ENCODE measurements around the gene EFL1.
"Not testable (repeated sequence)": the region's sequence is repeated elsewhere in the genome, so short reads cannot be mapped to it uniquely, and the experiment has no call there.

The EFL1 gene

DNA sequence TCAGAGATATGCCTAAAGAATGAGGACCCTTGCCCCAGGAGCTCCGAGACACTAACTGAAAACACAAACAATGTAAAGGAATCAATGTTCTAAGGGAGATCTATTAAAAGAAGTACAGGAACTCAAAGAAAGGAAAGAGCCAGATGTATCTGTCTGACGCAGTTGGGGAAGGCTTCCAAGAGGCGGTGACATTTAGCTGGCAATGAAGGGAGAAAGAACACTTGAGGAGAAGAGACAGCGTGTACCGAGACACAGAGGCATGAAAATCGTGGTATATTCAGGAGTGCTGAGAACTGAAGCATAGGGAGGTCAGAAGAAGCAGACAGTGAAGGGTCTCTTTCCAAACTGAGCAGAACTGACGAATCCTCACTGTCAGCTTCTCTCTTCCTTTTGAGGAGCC, 66.7 kb downstream of the EFL1 start:
- DNase-seq: not testable (repeated sequence)

DNA sequence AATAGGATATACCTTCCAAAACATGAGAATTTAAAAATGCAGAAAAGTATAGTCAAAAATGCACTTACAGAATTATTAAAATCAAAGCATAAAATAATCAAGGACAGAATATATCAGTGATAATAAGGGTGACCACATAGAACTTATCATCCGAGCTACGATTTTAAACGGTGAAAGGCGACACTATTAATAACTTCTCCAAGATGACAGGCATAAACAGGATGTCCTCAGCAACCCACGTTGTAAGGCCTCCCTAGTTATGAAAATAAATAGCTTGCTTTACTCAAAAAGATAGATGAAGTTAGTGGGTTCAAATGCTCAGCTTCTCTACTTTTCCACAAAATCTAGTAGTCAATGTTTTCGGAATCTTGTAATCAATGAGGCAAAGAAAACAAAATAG, 68.0 kb downstream of the EFL1 start:
- not testable (repeated sequence) for DNase-seq

DNA sequence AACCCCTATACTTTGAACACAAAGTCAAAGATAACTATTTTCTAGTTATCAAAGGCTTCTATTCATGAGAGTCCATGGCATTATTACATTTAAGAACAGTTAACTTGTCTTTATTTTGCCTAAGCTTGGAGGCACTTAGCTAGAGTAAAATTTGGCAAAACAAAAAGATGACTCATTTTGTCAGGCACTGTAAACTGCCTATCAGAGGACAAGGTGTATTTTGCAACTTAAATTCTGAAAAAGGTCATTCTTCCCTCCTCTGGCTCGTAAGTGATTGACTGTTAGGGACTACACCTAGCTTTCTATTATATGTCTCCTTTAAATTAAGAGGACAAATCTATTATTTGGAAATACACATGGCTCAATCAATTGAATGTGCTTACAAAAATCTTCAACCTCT, 69.1 kb downstream of the EFL1 start:
- not testable (repeated sequence) for DNase-seq

DNA sequence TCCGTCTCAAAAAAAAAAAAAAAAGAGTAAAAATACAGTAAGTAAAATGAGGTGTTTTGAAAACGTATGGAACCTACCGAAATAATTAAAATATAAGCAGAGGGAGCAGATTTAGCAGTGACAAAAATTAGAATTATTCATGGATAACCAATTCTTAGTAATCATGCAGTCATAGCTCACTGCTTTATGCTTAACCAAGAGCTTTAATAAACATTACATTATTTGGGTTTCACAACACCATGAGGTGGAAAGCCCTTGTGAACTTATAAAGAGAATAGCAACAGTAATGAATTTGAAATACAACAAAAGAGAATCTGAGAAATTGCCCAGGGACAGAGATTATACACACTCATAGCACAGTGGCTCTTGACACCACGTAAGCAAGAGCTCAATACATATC, 70.1 kb downstream of the EFL1 start:
- not testable (repeated sequence) for DNase-seq

DNA sequence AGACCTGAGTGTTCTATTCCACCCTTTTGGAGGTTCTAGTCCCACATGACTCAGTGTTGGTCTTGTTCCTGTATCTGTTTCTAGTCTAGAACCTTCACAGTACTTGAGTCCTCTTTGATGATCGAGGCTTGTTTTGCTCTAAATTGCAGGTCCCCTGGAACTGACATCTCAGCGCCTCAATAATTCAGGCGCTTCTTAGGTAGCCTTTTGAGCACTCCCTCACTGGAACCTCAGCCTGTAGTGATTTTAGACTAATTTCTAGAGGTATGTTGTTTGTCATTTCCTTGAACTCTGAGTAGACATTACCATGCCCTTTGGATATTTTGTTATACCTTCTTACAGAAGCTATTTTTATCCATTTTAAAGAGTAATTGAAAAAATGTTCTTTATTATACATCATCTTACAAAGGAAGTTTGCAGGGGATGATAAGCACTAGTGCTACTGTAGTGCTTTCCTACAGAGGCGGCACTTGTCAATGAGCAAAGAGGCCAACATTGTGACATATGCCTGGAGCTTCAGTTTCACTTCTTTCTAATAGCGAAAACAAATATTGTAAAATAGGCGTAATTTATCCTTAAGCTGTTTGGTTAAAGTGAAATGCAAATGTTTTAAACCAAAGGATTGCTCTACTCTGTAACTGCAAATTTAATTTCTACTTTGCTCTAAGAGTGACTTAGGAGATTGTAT, 75.7 kb downstream of the EFL1 start:
- no peak for DNase-seq

DNA sequence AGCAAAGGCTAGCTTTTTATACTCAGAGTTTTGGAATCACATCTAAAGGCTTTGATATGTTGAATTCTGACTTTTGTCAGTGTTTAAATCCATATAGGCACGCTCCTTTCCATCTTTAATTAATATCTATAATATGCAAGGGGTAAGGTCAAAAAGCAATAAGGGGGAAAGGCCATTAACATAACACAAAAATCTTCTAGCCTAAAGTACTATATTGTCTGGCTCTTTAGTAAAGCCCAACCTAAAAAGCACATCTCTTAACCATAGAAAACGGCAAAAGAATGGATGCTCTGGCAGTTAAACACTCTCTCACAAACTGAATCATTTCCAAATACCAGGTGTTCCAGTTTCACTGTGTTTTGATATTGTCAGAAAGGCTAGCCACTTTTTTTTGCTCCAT, 76.4 kb downstream of the EFL1 start:
- no peak for DNase-seq

DNA sequence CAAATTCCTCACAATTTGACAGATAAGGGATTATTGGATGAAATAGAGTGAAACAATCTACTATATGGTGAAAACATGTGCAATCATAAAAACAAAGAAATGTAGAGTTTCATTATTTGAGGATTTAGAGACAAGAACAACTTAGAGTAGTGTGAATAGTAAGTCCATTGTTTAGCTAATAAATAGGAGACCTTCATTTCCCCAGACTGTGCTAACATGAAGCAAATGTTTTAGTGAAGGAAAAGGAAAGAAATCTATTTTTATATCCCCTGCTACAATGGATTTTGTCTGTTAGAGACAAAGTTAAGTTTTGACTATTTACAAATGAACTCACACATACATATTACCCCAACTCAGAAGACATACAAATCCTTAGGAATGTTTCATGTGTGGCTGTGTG, 77.8 kb downstream of the EFL1 start:
- no peak for DNase-seq

DNA sequence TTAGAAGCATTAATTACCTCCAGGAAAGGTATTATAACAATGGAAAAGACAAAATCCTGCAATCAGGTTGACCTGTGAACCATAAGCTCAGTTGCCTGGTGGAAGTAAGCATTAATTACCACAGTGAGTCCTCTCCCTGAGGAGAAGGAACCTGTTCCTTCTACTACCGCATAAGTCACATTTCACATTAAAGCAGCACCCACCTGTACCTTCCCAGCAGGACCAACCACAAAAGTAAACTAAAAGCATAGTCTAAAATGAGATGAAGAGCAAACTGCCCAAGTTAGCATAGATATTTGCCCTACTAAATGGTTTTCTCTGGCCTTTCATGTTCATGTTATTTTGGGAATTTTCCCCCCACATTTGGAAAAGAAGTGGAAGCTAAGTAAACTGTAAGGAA, 78.2 kb downstream of the EFL1 start:
- DNase-seq: no peak

DNA sequence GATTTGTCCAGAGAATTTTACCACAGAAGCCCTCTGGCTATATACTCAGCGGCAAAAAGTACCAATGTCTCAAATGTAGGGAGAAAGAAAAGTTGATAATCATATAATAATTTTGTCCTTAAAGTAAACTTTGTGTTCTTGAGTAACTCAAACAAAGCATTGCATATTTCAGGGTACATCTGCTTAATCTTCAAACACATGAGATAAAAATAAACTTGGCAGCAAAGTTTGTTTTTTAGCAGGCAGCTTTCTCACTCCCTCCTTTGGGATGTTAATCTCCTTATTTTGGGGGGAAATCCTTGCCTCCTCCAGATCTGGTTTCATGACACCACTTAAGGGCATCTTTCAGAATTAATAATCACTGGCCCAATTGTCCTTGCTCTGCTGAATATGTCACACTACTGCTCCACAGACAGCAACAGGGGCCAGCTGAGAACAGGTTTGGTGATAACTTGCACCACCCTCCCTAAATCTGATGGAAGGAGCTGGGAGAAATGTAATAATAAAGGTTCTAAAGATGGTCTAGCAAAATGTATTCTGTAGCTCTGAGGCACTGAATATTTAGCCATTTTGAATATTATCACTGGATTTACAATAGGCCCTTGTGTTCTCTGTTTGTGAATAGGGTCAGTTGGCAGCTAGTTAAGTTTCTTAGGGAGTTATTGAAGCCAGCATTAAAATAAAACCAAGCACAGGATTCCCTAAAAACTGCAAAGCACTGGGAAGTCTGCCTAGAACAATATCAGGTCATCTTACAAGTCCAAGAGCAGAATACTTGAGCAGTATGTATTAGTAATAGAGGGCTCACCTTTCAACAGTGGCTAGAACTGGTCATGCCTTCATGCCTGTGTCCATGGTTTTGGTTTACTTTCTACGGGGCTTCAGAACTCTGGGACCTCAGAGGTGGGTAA, 79.2 kb downstream of the EFL1 start:
- DNase-seq: no peak

DNA sequence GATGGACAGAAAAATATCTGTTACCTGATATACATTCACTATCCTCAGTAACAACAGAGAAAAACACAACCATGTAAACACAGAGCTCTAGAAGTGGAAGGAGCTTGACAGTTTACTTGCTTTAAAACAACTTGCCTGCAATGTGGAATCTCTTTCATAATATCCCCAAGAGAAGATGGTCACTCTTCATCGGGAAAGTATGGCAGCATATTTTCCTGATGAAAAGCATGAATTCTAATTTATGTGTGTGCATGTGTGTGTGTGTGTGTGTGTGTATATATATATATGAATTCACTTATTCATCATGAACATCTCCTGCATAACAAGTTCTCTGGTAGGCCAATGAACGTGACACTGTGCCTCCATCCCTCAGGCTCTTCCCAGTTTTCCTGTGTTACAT, 81.2 kb downstream of the EFL1 start:
- no peak for DNase-seq

DNA sequence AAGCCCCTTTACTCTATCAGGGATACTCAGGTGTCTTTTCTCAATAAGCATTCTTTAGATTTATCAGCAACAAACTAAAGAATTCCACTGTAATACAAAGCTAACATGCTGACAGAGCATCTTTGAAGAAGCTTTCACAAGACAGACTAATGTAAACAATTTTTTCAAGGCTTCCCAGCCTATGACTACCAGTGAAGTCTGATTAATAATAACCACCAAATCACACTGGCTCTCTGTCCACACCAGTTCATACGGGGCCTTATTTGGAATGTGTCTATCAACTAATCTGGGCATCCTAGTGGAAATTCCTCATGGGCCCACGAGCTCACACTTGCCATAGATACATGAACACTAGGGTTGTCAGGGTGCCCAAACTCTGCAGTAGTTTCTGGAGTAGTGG, 84.5 kb downstream of the EFL1 start:
- peak; percentile 65 for DNase-seq

DNA sequence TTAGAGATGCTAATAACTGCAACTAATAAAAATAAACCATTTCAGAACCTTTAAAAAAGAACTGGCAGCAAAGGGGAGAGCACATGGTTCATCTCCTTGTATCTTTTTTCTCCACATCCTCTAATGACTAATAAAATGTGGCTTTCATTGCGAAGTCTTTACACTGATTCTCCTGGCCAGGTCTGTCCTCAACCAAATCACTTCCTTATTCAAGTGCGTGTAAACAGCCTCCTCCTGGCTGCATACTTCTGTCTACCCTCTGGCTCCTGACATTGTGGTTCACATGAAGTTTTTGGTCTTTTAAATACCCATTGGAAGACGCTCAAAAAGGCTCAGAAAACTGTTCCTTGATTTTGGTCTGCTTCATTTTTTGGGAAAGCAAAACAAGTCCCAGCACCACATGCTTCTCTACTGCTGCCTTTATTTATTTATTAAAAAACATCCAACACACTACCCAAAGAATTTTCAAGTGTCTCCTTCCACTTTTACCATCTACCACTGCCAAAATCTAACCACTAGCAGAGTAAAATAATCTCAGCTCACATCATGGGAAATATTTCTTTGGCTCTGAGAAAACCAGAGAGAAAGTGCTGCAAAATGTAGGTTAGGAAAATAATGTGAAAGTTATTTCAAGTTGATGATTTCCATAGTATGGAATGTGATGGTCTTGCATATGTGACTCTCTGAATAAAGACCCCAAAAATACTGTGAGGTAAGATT, 85.1 kb downstream of the EFL1 start:
- DNase-seq: peak; percentile 48

DNA sequence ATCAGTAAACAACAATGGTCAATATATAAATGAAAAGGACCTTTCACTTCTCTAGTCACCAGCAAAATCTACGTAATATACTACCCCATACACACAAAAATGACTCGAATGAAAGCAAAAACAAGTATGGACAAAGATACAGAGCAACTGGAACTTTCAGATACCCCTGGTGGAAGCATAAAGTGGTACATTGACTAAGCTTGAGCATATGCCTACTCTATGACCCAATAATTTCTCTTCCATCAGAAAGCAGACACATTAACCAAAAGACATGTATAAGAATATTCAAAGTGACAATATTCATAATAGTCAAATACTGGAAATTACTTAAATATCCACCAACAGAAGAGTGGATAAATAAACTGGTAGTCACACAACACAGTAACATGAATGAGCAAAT, 86.0 kb downstream of the EFL1 start:
- no peak for DNase-seq

DNA sequence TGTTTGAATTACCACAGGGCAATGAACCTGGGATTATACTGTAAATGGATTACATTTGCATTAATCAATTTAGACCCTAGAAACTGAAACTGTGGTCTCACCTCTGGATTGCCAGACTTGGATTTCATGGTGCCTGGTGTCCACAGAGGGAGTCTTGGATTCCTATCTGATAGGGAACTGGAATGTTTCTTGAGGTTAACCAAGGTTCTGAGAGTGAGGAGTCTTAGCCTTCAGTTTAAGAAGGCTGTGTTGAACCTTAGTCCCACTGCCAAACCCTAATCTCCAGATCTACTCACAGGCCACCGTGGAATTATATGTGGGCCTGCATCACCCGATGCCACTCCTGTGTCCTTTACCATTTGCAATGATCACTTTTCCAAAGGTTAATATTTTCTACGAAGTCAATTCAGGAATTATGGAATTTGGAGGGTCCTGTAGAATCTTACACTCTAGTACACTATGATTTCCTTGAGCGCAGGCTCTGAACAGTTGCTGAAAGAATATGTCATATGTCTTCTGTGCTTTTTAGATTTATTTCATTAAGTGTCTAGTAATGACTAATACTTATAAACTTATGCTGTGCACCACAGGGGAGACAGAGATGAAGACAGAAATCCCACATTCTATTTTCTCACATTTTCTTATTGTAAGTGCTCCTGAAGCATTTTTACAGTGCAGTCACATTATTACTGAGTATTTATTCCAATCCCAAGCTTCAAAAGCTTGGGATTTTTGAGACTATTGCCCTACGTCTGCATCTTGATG, 87.9 kb downstream of the EFL1 start:
- peak; percentile 43 for DNase-seq

DNA sequence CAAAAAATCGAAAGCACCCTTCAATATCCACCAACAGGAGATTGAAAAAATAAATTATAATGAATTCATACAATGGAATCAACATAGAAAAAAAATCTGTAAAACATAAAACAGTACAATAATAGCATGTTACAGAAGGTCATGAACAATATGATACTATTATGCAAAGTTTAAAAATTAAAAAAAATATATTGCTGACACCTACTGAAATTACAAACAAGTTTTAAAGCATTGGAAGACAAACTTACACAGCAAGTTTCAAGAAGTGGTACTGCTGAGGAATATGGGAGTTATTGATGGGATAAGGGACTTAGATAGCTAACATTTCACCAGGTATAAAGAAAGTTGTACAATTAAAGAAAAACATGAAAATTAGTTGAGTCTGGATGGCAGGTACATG, 89.4 kb downstream of the EFL1 start:
- DNase-seq: no peak

DNA sequence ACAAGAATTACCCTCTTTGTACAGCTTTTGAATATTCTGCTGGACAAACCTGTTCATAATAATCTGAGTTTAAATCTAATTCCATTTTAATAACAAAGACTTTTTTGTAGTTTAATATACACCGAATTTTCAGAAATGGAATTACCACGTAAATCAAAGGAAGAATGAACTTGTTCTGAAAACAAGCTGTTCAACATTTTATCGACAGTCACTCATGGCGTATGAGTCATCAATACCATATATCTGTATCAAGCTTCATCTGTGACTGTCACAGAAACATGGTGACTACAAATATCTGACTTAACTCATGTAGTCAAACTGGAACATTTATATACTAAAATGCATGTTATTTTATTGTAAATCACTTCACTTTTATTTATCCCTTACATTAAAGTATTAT, 90.0 kb downstream of the EFL1 start:
- no peak for DNase-seq

DNA sequence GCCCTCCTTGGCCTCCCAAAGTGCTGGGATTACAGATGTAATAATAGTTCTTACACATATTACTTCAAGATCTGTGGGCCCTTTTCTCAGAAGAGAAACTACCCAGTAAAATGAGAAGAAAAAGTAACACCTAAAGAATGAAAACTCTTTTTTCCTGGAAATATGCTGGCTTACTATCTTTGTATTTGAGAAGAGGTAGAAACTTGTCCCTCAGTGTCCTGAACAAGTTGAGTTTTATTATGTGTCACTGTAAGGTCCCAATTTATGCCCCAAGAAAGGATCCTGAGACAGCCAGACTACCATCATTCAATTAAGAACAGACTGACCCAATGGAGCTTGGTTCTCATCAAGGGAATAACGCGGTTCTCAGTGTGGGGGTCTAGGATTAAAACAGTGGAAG, 93.8 kb downstream of the EFL1 start:
- DNase-seq: no peak

DNA sequence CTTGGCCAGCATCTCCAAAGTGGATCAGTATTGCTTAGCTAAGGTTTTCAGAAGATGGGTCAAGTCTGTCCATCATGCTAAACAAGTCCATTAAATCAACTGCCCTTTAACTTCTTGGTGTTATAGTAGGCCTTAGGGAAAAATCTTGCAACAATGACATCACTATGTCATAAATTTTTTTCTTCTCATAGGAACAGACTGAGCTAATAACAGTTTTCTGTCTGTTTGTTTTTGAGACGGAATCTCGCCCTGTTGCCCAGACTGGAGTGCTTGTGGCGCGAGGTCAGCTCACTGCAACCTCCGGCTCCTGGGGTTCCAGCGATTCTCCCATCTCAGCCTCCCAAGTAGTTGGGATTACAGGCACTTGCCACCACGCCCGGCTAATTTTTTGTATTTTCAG, 94.2 kb downstream of the EFL1 start:
- DNase-seq: no peak

DNA sequence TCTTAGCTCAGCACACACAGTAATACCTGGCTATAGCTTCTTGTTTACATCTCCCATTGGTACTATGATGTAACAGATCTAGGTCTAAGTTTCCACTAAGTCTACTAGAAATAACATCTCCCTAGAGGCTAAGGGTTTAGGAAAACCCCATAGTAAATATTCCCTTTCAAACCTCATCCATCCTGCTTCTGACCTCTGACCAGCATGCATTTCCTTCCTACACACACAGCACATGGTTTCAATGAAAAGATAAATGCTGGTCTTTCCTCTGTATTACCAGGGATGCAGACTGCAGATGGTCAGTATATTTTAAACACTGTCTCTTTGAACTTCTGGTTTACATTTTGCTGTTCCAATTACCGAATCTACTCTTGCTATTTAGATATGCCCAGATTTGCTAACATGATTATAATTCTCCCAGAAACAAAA, 96.6 kb downstream of the EFL1 start:
- DNase-seq: no peak

DNA sequence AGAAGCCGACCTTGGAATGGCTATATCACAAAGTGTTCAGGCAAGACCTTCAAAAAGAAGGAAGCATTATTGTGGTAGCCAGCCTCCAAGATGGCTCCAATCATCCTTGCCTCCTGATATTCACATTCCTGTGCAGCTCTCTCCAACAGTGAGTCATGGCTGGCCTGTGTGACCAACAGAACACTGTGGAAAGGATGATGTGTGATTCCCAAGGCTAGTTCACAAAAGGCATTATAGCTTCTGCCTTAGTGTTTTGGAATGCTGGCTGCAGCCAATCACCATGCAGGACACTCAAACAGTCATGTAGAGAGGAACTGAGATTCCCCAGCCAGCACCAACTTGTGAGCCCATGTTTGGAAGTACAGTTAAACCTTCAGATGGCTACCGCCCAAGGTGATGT, 102.6 kb downstream of the EFL1 start:
- peak; percentile 90 for DNase-seq

DNA sequence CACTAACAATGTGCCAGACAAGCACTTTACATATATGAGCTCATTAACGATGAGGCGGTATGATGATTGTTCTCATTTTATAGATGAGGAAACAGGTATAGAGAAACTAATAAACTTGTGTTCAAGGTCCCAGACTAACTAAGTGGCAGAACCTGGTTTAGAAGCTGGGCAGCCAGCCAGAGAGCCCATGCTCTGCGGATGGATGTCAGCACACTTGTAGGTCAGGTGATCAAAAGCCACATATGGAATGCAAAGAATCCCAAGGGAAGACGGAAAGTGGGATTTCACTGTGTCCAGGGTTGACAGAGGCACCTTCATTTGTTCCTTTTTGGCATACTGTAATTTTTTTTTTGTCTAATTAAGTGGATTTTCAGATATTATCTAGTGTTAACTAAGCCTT, 103.7 kb downstream of the EFL1 start:
- no peak for DNase-seq

DNA sequence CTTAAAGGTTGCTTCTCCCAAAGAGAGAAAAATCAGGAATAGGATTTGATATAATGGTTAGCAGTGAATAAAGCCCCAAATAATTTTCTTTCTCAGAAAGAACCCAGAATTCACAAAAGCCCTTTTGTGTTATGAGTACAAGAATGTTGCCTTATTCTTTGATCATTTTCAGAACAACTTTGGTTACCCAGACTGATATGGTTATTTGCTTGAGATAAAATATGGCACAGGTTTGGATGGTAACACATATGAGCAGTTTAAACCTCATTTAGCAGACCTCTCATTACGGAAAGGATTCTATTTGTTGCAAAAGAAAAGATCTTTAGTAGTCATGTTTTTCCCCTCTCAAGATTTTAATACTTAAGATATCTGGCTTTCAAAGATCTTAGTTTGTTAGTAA, 111.9 kb downstream of the EFL1 start:
- DNase-seq: no peak

DNA sequence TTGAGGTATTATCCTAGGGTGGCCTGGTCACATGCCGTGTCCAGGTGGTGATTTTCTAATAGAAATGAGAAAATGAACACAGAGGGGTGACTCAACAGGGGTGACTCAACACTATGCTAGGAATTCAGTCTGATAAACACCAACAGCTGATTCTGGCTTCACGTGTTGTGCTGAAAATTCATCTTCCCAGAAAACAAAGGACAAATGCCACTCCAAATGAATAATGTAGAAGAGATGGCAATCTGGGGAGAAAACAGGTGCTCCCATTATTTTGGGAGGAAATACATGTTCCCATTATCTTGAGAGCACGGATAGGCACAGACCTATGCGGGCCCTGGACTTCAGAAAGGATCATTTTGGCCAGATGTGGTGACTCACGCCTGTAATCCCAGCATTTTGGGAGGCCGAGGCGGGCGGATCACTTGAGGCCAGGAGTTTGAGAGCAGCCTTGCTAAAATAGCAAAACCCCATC, 115.5 kb downstream of the EFL1 start:
- DNase-seq: peak; percentile 85

Data from NCI-H226 (cell line).